Measurements from ENCODE around the gene ADAP1.

DNA sequence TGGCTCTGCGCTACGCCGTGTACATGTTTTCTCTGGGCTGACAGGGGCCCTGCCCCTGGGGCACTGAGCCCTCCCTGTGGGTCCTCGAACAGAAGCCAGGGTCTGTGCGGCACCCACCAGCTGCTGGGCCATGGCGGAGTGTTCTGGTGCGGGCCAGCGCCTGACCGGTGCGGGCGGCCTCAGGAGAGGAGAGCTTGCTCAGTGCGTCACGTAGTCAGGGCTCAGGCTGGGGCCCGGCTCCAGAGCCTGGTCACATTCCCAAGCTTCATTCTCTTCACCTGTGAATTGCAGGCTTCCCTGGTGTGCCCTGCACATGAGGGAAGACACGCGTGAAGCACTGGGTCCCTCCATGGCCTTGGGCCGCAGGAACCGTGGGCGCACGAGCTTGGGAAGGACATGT, 62.7 kb downstream of the ADAP1 start:
- TF ChIP-seq EZH2phosphoT487 (IDR thresholded peaks at IDR 0.05; ENCODE audit: borderline replicate concordance, low read depth, low read length), result no peak
- TF ChIP-seq, protein P1, sequence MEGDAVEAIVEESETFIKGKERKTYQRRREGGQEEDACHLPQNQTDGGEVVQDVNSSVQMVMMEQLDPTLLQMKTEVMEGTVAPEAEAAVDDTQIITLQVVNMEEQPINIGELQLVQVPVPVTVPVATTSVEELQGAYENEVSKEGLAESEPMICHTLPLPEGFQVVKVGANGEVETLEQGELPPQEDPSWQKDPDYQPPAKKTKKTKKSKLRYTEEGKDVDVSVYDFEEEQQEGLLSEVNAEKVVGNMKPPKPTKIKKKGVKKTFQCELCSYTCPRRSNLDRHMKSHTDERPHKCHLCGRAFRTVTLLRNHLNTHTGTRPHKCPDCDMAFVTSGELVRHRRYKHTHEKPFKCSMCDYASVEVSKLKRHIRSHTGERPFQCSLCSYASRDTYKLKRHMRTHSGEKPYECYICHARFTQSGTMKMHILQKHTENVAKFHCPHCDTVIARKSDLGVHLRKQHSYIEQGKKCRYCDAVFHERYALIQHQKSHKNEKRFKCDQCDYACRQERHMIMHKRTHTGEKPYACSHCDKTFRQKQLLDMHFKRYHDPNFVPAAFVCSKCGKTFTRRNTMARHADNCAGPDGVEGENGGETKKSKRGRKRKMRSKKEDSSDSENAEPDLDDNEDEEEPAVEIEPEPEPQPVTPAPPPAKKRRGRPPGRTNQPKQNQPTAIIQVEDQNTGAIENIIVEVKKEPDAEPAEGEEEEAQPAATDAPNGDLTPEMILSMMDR (conservative IDR thresholded peaks at IDR 0.05; ENCODE audit: low read length), result no peak

Data from OCI-LY7 (cell line).